HG03196 (cell line): ENCODE measurements around the gene TEKTIP1.
"Not testable (repeated sequence)": the region's sequence is repeated elsewhere in the genome, so short reads cannot be mapped to it uniquely, and the experiment has no call there.

Experiments
- ATAC-seq: cut with Tn5 transposase; IDR thresholded peaks from one replicate; pipeline ENCODE4 v1.9.1; 2021; ENCODE audit not compliant: unreplicated experiment

The TEKTIP1 gene

GRCh38 chr19:3556423-3556977 is 17.5 kb downstream of the TEKTIP1 start:
- ATAC-seq: no peak

- ATAC-seq: peak; percentile 8
Measured at GRCh38 chr19:3556978-3557460, 18.0 kb downstream of the TEKTIP1 start.

GRCh38 chr19:3557461-3558248 is 18.7 kb downstream of the TEKTIP1 start, which contains the start of gene MFSD12:
Gene MFSD12 (minus strand): TSS chr19:3557586. CDS start chr19:3557403, 183 bp downstream.
- peak; percentile 72 for ATAC-seq

- no peak for ATAC-seq
Measured at GRCh38 chr19:3563709-3564524, 24.9 kb downstream of the TEKTIP1 start.

- ATAC-seq: no peak
Measured at GRCh38 chr19:3565139-3565538, 26.2 kb downstream of the TEKTIP1 start.

GRCh38 chr19:3570042-3570441 is 31.1 kb downstream of the TEKTIP1 start:
- ATAC-seq: not testable (repeated sequence)

GRCh38 chr19:3570606-3571011 is 31.6 kb downstream of the TEKTIP1 start:
- ATAC-seq: no peak

- peak; percentile 94 for ATAC-seq
Measured at GRCh38 chr19:3572132-3572854, 33.3 kb downstream of the TEKTIP1 start.

- ATAC-seq: no peak
Measured at GRCh38 chr19:3572855-3573161, 33.8 kb downstream of the TEKTIP1 start, which contains the start of gene HMG20B. Gene HMG20B (plus strand): TSS chr19:3572944. CDS start chr19:3573310, 366 bp downstream.

- peak; percentile 12 for ATAC-seq
Measured at GRCh38 chr19:3573162-3573857, 34.3 kb downstream of the TEKTIP1 start.

- no peak for ATAC-seq
Measured at GRCh38 chr19:3573858-3574637, 35.1 kb downstream of the TEKTIP1 start.

GRCh38 chr19:3575260-3575741 is 36.3 kb downstream of the TEKTIP1 start:
- ATAC-seq: no peak

GRCh38 chr19:3575949-3576673 is 37.1 kb downstream of the TEKTIP1 start:
- ATAC-seq: no peak

GRCh38 chr19:3576696-3577443 is 37.9 kb downstream of the TEKTIP1 start:
- no peak for ATAC-seq

- ATAC-seq: no peak
Measured at GRCh38 chr19:3577723-3578344, 38.9 kb downstream of the TEKTIP1 start.

GRCh38 chr19:3578390-3578789 is 39.4 kb downstream of the TEKTIP1 start:
- ATAC-seq: no peak

- no peak for ATAC-seq
Measured at GRCh38 chr19:3580156-3580934, 41.4 kb downstream of the TEKTIP1 start.
